GM23338 (cell line): Measurements from ENCODE around the gene BMF. TPM values are rescaled to one million over a fixed set of nuclear protein-coding genes. Genes with fewer than 3 reads are reported as not detected.

Experiments used
- ATAC-seq: fragments of 200-7000 bp; cut with Tn5 transposase; 3 replicates; pipeline ENCODE4 v1.9.1; 2020
- DNase-seq: peaks from one replicate; pipeline ENCODE4 v3.0.0-alpha.2; 2015; ENCODE audit warnings: low spot score
- H2AFZ ChIP-seq: fragments of 200-600 bp; sonication (generic); 2 replicates; pipeline ENCODE4 v1.8.0; 2016; ENCODE audit warnings: antibody characterized with exemption, mild to moderate bottlenecking, moderate library complexity
- H3F3A ChIP-seq: fragments of 200-600 bp; sonication (generic); replicated peaks from 2 replicates; pipeline ENCODE4 v1.8.0; 2017; ENCODE audit warnings: antibody characterized with exemption, mixed run types, low read depth
- H3K27ac ChIP-seq: fragments of 200-600 bp; sonication (generic); 2 replicates; pipeline ENCODE4 v1.6.1; 2016; ENCODE audit warnings: low read depth
- H3K27me3 ChIP-seq: fragments of 200-600 bp; sonication (generic); 2 replicates; pipeline ENCODE4 v1.8.0; 2016; ENCODE audit warnings: mild to moderate bottlenecking, mixed run types, moderate library complexity; ENCODE audit not compliant: insufficient read depth
- H3K36me3 ChIP-seq: fragments of 200-600 bp; sonication (generic); 2 replicates; pipeline ENCODE4 v1.8.0; 2016; ENCODE audit warnings: mild to moderate bottlenecking; ENCODE audit not compliant: insufficient read depth
- H3K4me1 ChIP-seq: fragments of 200-600 bp; sonication (generic); 2 replicates; pipeline ENCODE4 v1.8.0; 2016; ENCODE audit warnings: mild to moderate bottlenecking, moderate library complexity; ENCODE audit not compliant: insufficient read depth
- H3K4me2 ChIP-seq: fragments of 200-600 bp; sonication (generic); 2 replicates; pipeline ENCODE4 v1.7.1; 2017; ENCODE audit warnings: mixed run types
- H3K4me3 ChIP-seq: fragments of 200-600 bp; sonication (generic); 2 replicates; pipeline ENCODE4 v1.6.1; 2016; ENCODE audit warnings: mixed run types
- H3K79me2 ChIP-seq: fragments of 200-600 bp; sonication (generic); replicated peaks from 2 replicates; pipeline ENCODE4 v1.8.0; 2017; ENCODE audit warnings: mild to moderate bottlenecking; ENCODE audit not compliant: insufficient read depth
- H3K9me2 ChIP-seq: fragments of 200-600 bp; sonication (generic); 2 replicates; pipeline ENCODE4 v1.8.0; 2017; ENCODE audit not compliant: insufficient read depth
- H4K20me1 ChIP-seq: fragments of 200-600 bp; sonication (generic); replicated peaks from 2 replicates; pipeline ENCODE4 v1.8.0; 2017; ENCODE audit warnings: mild to moderate bottlenecking; ENCODE audit not compliant: insufficient read depth
- H3K27ac Mint-ChIP-seq: 2 replicates; pipeline ENCODE4 v1.8.0; 2020; ENCODE audit warnings: inconsistent platforms, mild to moderate bottlenecking, moderate library complexity, mixed read lengths
- H3K27me3 Mint-ChIP-seq: 3 replicates; pipeline ENCODE4 v1.8.0; 2022; ENCODE audit warnings: low read depth, mild to moderate bottlenecking, moderate library complexity, mixed read lengths, inconsistent platforms; ENCODE audit not compliant: insufficient read depth, poor library complexity
- H3K36me3 Mint-ChIP-seq: 3 replicates; pipeline ENCODE4 v1.8.0; 2021; ENCODE audit warnings: low read depth, mild to moderate bottlenecking, inconsistent platforms, moderate library complexity, mixed read lengths
- H3K4me1 Mint-ChIP-seq: 3 replicates; pipeline ENCODE4 v1.8.0; 2020; ENCODE audit warnings: mild to moderate bottlenecking, inconsistent platforms, mixed read lengths
- H3K4me3 Mint-ChIP-seq: 3 replicates; pipeline ENCODE4 v1.8.0; 2021; ENCODE audit warnings: moderate library complexity, mild to moderate bottlenecking, inconsistent platforms, mixed read lengths
- H3K9me3 Mint-ChIP-seq: 3 replicates; pipeline ENCODE4 v1.8.0; 2020; ENCODE audit warnings: moderate library complexity, mild to moderate bottlenecking, inconsistent platforms, mixed read lengths
- CREB1 ChIP-seq: fragments of 250-450 bp; sonication (Bioruptor Pico); IDR thresholded peaks from 2 replicates; pipeline ENCODE4 v1.5.0; 2020; ENCODE audit warnings: low read depth, mild to moderate bottlenecking, moderate library complexity
- EZH2 ChIP-seq: fragments of 200-600 bp; sonication (generic); IDR thresholded peaks from one replicate; pipeline ENCODE4 v1.8.0; 2017; ENCODE audit warnings: antibody characterized with exemption, mild to moderate bottlenecking, low read depth; ENCODE audit not compliant: unreplicated experiment
- EZH2phosphoT487 ChIP-seq: fragments of 200-600 bp; sonication (generic); IDR thresholded peaks from one replicate; pipeline ENCODE4 v1.8.1; 2018; ENCODE audit warnings: antibody characterized with exemption; ENCODE audit not compliant: unreplicated experiment
- JUNB ChIP-seq: IDR thresholded peaks from one replicate; pipeline ENCODE4 v1.6.1; 2016; ENCODE audit warnings: antibody characterized with exemption; ENCODE audit not compliant: unreplicated experiment
- NANOG ChIP-seq: IDR thresholded peaks from 2 replicates; pipeline ENCODE4 v1.6.1; 2016; ENCODE audit warnings: antibody characterized with exemption, borderline replicate concordance
- POLR2AphosphoS5 ChIP-seq: IDR thresholded peaks from 2 replicates; pipeline ENCODE4 v1.6.1; 2016; ENCODE audit warnings: antibody characterized with exemption, low read depth
- STAT1 ChIP-seq: IDR thresholded peaks from one replicate; pipeline ENCODE4 v1.6.1; 2016; ENCODE audit warnings: antibody characterized with exemption; ENCODE audit not compliant: unreplicated experiment
- ZNF114 ChIP-seq: fragments of 250-450 bp; sonication (Bioruptor Pico); IDR thresholded peaks from 2 replicates; pipeline ENCODE4 v1.5.0; 2020; ENCODE audit warnings: mild to moderate bottlenecking, moderate library complexity
- ZNF331 ChIP-seq: fragments of 250-450 bp; sonication (Bioruptor Pico); IDR thresholded peaks from 2 replicates; pipeline ENCODE4 v1.5.0; 2020; ENCODE audit warnings: low read depth, mild to moderate bottlenecking, moderate library complexity
- polyA plus RNA-seq: library from polyadenylated mRNA; unstranded; fragments of >200 nt; fragmentation: Nextera tagmentation; extraction: Ambion mirVana; gene quantifications from 2 replicates; pipeline ENCODE4 v1.2.1, GENCODE V29; 2016
- total RNA-seq: library from RNA; depleted of rRNA; stranded (reverse); fragments of >200 nt; shearing (Covaris generic); gene quantifications from 2 replicates; pipeline ENCODE4 v1.2.3, GENCODE V29; 2014
- TF ChIP-seq, protein P1 (sequence below): fragments of 250-450 bp; sonication (Bioruptor Pico); IDR thresholded peaks from 2 replicates; pipeline ENCODE4 v1.5.0; 2020; ENCODE audit warnings: mild to moderate bottlenecking, moderate library complexity
- TF ChIP-seq, protein P2 (sequence below), 2 experiments: fragments of 200-600 bp in 1 of 2; sonication (generic) in 1 of 2; conservative IDR thresholded peaks; 2 replicates each; pipeline versions ENCODE4 v1.5.1 to v1.6.1; 2016 to 2017; ENCODE audit warnings: antibody characterized with exemption in 2 of 2, low read depth in 2 of 2, mild to moderate bottlenecking in 2 of 2, moderate library complexity in 1 of 2
- TF ChIP-seq, protein P3 (sequence below): IDR thresholded peaks from 2 replicates; pipeline ENCODE4 v1.6.1; 2016; ENCODE audit warnings: antibody characterized with exemption
- TF ChIP-seq, protein P4 (sequence below): IDR thresholded peaks from one replicate; pipeline ENCODE4 v1.6.1; 2018; ENCODE audit warnings: antibody characterized with exemption; ENCODE audit not compliant: unreplicated experiment

BMF gene
- total and polyA plus RNA-seq, 2 experiments from 2014 or later = 2.0 to 20.3 TPM

DNA sequence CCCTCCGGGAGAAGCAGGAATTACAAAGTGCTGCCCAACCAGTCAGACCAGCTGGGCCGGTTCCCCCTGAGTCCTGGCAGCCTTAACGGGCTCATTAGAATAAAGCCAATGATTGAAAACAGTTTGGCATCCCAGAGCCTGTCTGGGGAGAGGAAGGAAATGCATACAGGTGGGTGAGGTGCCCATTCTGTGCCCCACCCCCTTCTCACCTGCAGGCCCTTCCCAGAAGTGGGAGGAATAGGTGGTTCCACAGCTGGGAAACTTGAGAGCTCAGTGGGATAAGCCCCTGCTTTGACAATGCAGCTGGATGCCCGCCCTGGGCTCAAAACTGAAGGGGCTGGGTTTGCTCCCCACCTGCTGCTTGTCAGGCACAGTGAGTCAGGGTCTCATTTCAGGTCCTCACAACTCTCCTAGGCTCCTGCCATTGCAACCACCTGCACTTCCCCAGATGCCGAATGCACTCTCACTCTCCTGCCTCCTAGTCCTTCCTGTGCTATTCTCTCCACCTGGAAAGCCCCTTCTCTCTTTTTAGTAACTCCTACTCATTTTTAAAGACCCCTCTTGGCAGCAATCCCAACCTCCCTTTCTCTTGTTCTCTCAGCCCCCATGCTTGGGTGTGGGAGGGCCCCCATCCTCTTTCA lies 46.7 kb upstream of the BMF start:
- H3K4me1 Mint-ChIP-seq = peaks cover 45% of the 10 kb centered on the region
- Histone ChIP-seq H3K4me1 (peaks cover 33% of the 10 kb centered on the region), H3K36me3 (no peaks in the 10 kb centered on the region), H4K20me1 (no peaks in the 10 kb centered on the region), H3K4me2 (peak overlapping the region; percentile 77), H2AFZ (no peak overlapping the region), H3K27ac (peak overlapping the region; percentile 97), H3K27me3 (no peaks in the 10 kb centered on the region), H3F3A (peaks cover 15% of the 10 kb centered on the region; the same call in 1 of the 2 replicates), H3K4me3 (peak overlapping the region; percentile 38), H3K9me2 (peaks cover 14% of the 10 kb centered on the region; the same call in 1 of the 2 replicates), H3K79me2 (no peaks in the 10 kb centered on the region)
- TF ChIP-seq, protein P1, sequence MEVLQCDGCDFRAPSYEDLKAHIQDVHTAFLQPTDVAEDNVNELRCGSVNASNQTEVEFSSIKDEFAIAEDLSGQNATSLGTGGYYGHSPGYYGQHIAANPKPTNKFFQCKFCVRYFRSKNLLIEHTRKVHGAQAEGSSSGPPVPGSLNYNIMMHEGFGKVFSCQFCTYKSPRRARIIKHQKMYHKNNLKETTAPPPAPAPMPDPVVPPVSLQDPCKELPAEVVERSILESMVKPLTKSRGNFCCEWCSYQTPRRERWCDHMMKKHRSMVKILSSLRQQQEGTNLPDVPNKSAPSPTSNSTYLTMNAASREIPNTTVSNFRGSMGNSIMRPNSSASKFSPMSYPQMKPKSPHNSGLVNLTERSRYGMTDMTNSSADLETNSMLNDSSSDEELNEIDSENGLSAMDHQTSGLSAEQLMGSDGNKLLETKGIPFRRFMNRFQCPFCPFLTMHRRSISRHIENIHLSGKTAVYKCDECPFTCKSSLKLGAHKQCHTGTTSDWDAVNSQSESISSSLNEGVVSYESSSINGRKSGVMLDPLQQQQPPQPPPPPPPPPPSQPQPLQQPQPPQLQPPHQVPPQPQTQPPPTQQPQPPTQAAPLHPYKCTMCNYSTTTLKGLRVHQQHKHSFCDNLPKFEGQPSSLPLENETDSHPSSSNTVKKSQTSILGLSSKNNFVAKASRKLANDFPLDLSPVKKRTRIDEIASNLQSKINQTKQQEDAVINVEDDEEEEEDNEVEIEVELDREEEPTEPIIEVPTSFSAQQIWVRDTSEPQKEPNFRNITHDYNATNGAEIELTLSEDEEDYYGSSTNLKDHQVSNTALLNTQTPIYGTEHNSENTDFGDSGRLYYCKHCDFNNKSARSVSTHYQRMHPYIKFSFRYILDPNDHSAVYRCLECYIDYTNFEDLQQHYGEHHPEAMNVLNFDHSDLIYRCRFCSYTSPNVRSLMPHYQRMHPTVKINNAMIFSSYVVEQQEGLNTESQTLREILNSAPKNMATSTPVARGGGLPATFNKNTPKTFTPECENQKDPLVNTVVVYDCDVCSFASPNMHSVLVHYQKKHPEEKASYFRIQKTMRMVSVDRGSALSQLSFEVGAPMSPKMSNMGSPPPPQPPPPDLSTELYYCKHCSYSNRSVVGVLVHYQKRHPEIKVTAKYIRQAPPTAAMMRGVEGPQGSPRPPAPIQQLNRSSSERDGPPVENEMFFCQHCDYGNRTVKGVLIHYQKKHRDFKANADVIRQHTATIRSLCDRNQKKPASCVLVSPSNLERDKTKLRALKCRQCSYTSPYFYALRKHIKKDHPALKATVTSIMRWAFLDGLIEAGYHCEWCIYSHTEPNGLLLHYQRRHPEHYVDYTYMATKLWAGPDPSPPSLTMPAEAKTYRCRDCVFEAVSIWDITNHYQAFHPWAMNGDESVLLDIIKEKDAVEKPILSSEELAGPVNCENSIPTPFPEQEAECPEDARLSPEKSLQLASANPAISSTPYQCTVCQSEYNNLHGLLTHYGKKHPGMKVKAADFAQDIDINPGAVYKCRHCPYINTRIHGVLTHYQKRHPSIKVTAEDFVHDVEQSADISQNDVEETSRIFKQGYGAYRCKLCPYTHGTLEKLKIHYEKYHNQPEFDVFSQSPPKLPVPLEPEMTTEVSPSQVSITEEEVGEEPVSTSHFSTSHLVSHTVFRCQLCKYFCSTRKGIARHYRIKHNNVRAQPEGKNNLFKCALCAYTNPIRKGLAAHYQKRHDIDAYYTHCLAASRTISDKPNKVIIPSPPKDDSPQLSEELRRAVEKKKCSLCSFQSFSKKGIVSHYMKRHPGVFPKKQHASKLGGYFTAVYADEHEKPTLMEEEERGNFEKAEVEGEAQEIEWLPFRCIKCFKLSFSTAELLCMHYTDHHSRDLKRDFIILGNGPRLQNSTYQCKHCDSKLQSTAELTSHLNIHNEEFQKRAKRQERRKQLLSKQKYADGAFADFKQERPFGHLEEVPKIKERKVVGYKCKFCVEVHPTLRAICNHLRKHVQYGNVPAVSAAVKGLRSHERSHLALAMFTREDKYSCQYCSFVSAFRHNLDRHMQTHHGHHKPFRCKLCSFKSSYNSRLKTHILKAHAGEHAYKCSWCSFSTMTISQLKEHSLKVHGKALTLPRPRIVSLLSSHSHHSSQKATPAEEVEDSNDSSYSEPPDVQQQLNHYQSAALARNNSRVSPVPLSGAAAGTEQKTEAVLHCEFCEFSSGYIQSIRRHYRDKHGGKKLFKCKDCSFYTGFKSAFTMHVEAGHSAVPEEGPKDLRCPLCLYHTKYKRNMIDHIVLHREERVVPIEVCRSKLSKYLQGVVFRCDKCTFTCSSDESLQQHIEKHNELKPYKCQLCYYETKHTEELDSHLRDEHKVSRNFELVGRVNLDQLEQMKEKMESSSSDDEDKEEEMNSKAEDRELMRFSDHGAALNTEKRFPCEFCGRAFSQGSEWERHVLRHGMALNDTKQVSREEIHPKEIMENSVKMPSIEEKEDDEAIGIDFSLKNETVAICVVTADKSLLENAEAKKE = peak; percentile 78; the same call in 1 of the 2 replicates
- no peak for TF ChIP-seq STAT1
- TF ChIP-seq EZH2phosphoT487 = no peak
- no peak for TF ChIP-seq ZNF114
- no peak for TF ChIP-seq ZNF331 (CRISPR knock-in tag)
- TF ChIP-seq, protein P2, sequence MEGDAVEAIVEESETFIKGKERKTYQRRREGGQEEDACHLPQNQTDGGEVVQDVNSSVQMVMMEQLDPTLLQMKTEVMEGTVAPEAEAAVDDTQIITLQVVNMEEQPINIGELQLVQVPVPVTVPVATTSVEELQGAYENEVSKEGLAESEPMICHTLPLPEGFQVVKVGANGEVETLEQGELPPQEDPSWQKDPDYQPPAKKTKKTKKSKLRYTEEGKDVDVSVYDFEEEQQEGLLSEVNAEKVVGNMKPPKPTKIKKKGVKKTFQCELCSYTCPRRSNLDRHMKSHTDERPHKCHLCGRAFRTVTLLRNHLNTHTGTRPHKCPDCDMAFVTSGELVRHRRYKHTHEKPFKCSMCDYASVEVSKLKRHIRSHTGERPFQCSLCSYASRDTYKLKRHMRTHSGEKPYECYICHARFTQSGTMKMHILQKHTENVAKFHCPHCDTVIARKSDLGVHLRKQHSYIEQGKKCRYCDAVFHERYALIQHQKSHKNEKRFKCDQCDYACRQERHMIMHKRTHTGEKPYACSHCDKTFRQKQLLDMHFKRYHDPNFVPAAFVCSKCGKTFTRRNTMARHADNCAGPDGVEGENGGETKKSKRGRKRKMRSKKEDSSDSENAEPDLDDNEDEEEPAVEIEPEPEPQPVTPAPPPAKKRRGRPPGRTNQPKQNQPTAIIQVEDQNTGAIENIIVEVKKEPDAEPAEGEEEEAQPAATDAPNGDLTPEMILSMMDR (conservative IDR thresholded peaks at IDR 0.05; ENCODE audit: low read depth in 2 of 2) = no peak
- TF ChIP-seq, protein P3, sequence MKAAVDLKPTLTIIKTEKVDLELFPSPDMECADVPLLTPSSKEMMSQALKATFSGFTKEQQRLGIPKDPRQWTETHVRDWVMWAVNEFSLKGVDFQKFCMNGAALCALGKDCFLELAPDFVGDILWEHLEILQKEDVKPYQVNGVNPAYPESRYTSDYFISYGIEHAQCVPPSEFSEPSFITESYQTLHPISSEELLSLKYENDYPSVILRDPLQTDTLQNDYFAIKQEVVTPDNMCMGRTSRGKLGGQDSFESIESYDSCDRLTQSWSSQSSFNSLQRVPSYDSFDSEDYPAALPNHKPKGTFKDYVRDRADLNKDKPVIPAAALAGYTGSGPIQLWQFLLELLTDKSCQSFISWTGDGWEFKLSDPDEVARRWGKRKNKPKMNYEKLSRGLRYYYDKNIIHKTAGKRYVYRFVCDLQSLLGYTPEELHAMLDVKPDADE = no peak; the same call in 1 of the 2 replicates
- TF ChIP-seq JUNB = no peak
- no peak; the same call in 1 of the 2 replicates for TF ChIP-seq POLR2AphosphoS5
- 0 out of 2 replicates have a peak, but pooled peaks have one; percentile 9 for TF ChIP-seq CREB1
- no peak for TF ChIP-seq EZH2
- 0 out of 2 replicates have a peak, but pooled peaks have one; percentile 27 for TF ChIP-seq NANOG
- TF ChIP-seq, protein P4, sequence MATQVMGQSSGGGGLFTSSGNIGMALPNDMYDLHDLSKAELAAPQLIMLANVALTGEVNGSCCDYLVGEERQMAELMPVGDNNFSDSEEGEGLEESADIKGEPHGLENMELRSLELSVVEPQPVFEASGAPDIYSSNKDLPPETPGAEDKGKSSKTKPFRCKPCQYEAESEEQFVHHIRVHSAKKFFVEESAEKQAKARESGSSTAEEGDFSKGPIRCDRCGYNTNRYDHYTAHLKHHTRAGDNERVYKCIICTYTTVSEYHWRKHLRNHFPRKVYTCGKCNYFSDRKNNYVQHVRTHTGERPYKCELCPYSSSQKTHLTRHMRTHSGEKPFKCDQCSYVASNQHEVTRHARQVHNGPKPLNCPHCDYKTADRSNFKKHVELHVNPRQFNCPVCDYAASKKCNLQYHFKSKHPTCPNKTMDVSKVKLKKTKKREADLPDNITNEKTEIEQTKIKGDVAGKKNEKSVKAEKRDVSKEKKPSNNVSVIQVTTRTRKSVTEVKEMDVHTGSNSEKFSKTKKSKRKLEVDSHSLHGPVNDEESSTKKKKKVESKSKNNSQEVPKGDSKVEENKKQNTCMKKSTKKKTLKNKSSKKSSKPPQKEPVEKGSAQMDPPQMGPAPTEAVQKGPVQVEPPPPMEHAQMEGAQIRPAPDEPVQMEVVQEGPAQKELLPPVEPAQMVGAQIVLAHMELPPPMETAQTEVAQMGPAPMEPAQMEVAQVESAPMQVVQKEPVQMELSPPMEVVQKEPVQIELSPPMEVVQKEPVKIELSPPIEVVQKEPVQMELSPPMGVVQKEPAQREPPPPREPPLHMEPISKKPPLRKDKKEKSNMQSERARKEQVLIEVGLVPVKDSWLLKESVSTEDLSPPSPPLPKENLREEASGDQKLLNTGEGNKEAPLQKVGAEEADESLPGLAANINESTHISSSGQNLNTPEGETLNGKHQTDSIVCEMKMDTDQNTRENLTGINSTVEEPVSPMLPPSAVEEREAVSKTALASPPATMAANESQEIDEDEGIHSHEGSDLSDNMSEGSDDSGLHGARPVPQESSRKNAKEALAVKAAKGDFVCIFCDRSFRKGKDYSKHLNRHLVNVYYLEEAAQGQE = no peak
- H3K4me3 Mint-ChIP-seq = peak overlapping the region; percentile 64
- no peaks in the 10 kb centered on the region; the same call in 2 of the 3 replicates for H3K36me3 Mint-ChIP-seq
- DNase-seq (peak; percentile 91), ATAC-seq (peak; percentile 92)
- no peaks in the 10 kb centered on the region for H3K9me3 Mint-ChIP-seq
- peaks cover 22% of the 10 kb centered on the region for H3K27me3 Mint-ChIP-seq
- H3K27ac Mint-ChIP-seq = peak overlapping the region; percentile 94
